ENCODE data around the gene HOXD13. TPM values are rescaled to one million over a fixed set of nuclear protein-coding genes. Genes with fewer than 3 reads are reported as not detected.

Gene HOXD13
- total RNA-seq, 4 donors from 2014 or later = 0.19 TPM; not detected in 3

DNA sequence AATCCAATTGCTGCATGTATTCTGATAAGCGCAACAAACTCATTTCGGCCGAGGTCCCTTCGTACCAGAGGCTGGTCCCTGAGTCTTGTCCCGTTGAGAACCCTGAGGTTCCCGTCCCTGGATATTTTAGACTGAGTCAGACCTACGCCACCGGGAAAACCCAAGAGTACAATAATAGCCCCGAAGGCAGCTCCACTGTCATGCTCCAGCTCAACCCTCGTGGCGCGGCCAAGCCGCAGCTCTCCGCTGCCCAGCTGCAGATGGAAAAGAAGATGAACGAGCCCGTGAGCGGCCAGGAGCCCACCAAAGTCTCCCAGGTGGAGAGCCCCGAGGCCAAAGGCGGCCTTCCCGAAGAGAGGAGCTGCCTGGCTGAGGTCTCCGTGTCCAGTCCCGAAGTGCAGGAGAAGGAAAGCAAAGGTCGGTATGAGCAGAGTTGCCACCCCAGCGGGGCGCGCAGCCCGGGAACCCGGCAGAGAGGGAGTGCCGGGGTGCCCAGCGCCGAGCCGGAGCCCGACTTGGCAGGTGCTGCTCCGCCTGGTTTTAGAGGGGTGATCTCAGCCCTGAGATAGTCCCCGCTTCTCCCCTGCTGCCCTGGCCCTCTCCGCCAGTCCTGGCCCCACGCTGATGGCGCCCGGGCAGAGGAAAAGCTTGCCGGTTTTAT lies 24.8 kb downstream of the HOXD13 start:
- DNase-seq (ENCODE audit: low spot score in 2 of 2) = no peak
- no peak overlapping the region for H3K27ac ChIP-seq
- WGBS = 30% methylated on average over 4 of the region's 40 CpGs
- peaks cover 100% of the 10 kb centered on the region for H3K27me3 ChIP-seq
- H3K4me3 ChIP-seq = peak overlapping the region; percentile 35
- no peaks in the 10 kb centered on the region for H3K36me3 ChIP-seq
- H3K9me3 ChIP-seq = no peaks in the 10 kb centered on the region
- peaks cover 20% of the 10 kb centered on the region for H3K4me1 ChIP-seq
- TF ChIP-seq POLR2A (IDR thresholded peaks at IDR 0.05) (no peak), POLR2AphosphoS5 (IDR thresholded peaks at IDR 0.05) (no peak), EP300 (IDR thresholded peaks at IDR 0.05) (no peak)
- TF ChIP-seq, protein P1, sequence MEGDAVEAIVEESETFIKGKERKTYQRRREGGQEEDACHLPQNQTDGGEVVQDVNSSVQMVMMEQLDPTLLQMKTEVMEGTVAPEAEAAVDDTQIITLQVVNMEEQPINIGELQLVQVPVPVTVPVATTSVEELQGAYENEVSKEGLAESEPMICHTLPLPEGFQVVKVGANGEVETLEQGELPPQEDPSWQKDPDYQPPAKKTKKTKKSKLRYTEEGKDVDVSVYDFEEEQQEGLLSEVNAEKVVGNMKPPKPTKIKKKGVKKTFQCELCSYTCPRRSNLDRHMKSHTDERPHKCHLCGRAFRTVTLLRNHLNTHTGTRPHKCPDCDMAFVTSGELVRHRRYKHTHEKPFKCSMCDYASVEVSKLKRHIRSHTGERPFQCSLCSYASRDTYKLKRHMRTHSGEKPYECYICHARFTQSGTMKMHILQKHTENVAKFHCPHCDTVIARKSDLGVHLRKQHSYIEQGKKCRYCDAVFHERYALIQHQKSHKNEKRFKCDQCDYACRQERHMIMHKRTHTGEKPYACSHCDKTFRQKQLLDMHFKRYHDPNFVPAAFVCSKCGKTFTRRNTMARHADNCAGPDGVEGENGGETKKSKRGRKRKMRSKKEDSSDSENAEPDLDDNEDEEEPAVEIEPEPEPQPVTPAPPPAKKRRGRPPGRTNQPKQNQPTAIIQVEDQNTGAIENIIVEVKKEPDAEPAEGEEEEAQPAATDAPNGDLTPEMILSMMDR (IDR thresholded peaks at IDR 0.05) = no peak

DNA sequence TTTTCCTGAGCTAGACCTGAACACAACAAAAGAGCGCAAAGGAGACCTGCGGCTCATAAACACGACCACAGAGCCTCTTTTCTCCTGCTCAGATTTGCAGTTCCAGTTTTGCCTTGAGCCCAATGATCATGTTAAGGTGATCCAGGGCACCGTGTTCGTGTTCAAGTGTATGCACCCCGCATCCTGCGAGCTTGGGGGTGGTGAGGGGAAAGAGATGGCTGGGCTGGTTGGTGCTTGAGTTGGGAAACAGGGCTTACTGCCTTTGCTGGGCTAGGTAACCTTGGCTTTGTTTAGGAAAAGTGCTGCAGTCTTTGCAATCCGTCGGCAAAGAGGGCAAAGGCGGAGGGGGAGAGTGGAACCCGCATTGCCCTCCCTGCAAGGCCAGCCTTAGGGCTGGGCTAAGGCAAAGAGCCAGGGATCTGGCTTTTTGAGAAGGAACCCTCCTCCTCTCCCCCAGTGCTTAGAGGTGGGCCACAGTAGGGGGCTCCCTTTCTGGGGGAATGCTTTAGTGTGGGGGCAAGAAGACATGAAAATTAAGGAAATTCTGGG lies 25.4 kb downstream of the HOXD13 start:
- WGBS = 40% methylated on average over 11 of the region's 11 CpGs
- H3K27me3 ChIP-seq = peaks cover 100% of the 10 kb centered on the region
- no peaks in the 10 kb centered on the region for H3K9me3 ChIP-seq
- no peak overlapping the region for H3K27ac ChIP-seq
- DNase-seq (ENCODE audit: low spot score in 2 of 2) = peak in 1 of 2 donors; percentile 40
- H3K4me1 ChIP-seq = peaks cover 26% of the 10 kb centered on the region
- H3K36me3 ChIP-seq = no peaks in the 10 kb centered on the region
- peak overlapping the region; percentile 35 for H3K4me3 ChIP-seq
- no peak for TF ChIP-seq EP300 (IDR thresholded peaks at IDR 0.05)

DNA sequence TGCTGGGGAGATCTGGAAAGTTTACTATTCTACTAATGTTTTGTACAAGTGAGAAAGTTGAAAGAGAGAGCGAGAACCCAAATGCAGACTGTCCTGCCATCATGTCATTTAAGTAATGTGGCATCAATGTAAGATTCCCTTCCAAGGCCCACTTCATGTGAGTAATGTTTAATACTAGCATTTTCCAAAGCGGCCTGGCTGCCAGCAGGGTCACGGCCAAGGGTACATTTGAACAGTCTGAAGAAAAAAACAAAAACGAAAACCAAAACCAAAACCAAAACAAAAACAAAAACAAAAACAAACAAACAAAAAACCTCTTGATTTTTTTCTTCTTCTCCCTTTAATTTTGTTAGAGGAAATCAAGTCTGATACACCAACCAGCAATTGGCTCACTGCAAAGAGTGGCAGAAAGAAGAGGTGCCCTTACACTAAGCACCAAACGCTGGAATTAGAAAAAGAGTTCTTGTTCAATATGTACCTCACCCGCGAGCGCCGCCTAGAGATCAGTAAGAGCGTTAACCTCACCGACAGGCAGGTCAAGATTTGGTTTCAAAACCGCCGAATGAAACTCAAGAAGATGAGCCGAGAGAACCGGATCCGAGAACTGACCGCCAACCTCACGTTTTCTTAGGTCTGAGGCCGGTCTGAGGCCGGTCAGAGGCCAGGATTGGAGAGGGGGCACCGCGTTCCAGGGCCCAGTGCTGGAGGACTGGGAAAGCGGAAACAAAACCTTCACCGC lies 26.2 kb downstream of the HOXD13 start:
- H3K27ac ChIP-seq = no peak overlapping the region
- peaks cover 100% of the 10 kb centered on the region for H3K27me3 ChIP-seq
- H3K4me3 ChIP-seq = peak overlapping the region; percentile 35
- H3K36me3 ChIP-seq = no peaks in the 10 kb centered on the region
- 31% methylated on average over 24 of the region's 24 CpGs for WGBS
- H3K9me3 ChIP-seq = no peaks in the 10 kb centered on the region
- no peak for DNase-seq (ENCODE audit: low spot score in 2 of 2)
- peaks cover 35% of the 10 kb centered on the region for H3K4me1 ChIP-seq
- TF ChIP-seq EP300 (IDR thresholded peaks at IDR 0.05) = no peak
- TF ChIP-seq, protein P1 (IDR thresholded peaks at IDR 0.05) = peak in 1 of 2 donors; percentile 39

DNA sequence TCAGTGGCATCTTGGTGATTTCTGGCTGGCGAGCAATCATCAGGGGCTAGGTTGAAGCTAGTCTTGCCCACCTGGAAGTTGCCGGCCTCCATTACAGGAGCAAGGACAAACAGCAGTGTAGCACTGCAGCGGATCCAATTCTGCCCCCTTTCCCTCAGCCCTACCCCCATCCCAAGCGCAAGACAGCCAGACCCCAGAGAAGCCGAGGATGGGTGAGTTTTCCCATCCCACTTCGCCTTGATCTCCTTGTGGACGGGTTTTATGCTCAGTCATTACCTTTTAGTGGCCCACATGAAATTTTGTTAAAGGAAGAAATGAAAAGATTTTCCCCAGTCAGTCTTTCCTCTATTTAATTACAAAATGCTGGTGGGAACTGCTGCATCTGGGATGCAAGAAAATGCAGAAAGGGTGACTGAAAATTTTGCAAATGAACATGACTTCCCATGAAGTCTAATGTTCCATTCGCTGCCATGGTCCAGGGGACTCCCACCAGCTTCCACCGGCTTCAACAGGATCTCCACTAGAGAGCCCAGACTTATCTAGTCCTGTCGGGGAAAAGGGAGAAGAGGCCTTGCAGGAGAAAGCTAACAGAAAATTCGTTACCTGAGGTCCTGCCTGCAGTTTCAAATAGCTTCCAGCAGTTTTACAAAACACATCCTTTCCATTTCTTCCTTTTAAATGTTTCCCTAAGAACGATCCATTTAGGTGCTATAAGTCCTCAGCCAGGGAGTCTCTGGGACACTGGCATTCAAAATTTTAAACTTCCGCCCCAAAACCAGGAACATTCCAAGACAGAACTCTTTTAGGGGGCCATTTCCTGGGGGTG lies 28.1 kb downstream of the HOXD13 start:
- WGBS = 47% methylated on average over 13 of the region's 13 CpGs
- no peaks in the 10 kb centered on the region for H3K36me3 ChIP-seq
- peaks cover 37% of the 10 kb centered on the region for H3K4me1 ChIP-seq
- TF ChIP-seq, protein P1 (IDR thresholded peaks at IDR 0.05) = no peak
- TF ChIP-seq POLR2A (IDR thresholded peaks at IDR 0.05) (no peak), EP300 (IDR thresholded peaks at IDR 0.05) (no peak), POLR2AphosphoS5 (IDR thresholded peaks at IDR 0.05) (no peak)
- H3K9me3 ChIP-seq = no peaks in the 10 kb centered on the region
- H3K27ac ChIP-seq = no peak overlapping the region
- H3K27me3 ChIP-seq = peaks cover 100% of the 10 kb centered on the region
- DNase-seq (ENCODE audit: low spot score in 2 of 2) = no peak
- no peak overlapping the region for H3K4me3 ChIP-seq

DNA sequence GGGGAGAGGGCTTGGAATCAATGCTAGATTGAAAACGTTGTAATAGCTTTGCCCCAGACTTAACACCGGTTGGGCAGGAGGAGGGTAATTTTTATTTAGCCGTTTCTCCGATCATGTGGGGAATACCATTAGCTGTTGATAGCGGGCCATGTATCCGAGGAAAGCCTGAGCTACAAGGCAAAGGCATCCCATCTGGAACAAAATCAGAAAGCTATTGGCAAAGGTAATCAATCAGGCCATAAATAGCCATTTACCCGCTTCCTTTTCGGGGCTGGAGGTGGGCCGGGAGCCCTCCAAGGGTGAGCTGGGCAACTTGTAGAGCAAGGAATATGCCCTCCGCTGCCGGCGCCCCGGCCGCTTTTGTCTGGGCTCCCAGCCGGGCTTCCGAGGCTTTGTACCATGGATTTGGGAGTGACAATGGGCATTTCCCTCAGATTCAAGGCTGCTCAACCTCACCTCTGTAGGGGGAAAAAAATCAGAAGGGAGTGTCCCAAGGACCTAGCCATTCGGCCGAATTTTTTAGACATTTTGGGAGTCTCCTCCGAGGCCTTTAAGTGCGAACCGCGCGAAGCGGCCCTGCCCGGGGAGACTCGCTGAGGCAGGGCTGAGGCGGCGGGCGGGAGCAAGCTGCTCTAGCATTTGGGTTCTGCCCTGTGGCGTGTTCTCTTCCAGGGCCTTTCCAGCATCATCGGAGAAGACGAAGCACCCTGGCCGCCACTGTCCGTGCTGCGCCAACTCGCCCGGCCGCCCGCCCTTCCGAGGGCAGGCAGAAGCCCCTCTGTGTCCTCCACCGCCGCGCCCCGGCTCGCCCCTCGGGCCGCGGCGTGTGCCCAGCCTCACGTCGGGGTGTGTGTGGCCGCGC lies 28.9 kb downstream of the HOXD13 start:
- Histone ChIP-seq H3K27me3 (peaks cover 100% of the 10 kb centered on the region), H3K4me3 (peak overlapping the region; percentile 62), H3K4me1 (peaks cover 36% of the 10 kb centered on the region), H3K27ac (peak overlapping the region; percentile 72), H3K9me3 (no peaks in the 10 kb centered on the region), H3K36me3 (no peaks in the 10 kb centered on the region)
- TF ChIP-seq EP300 (IDR thresholded peaks at IDR 0.05) = no peak
- 20% methylated on average over 23 of the region's 53 CpGs for WGBS
- no peak for DNase-seq (ENCODE audit: low spot score in 2 of 2)
